ENCODE measurements around the gene ART5. TPM values are rescaled to one million over a fixed set of nuclear protein-coding genes. Genes with fewer than 3 reads are reported as not detected.
A peak's percentile ranks its signal among the peaks of the same experiment; 100 is the strongest.

The ART5 gene
- total RNA-seq, result not detected
- polyA plus RNA-seq (2013, experiment 1 of 2), result not detected
- polyA plus RNA-seq (2013, experiment 2 of 2), result 0.08 TPM
- total RNA-seq, result 0 to 0.18 (median 0) reads per million in 172 experiments

- H3K27ac ChIP-seq (ENCODE audit: low read depth in 1 of 2, low read length in 2 of 2), result no peak within 1 kb of the TSS
- intact Hi-C loops (cut with DNase I, micrococcal nuclease), result no loop called here
- DNase-seq (no peak), ATAC-seq (ENCODE audit: poor library complexity) (no peak)
- H3K4me3 ChIP-seq (ENCODE audit: low read length), result peak within 1 kb of the TSS; percentile 49
- Mint-ChIP-seq H3K36me3 (ENCODE audit: low read depth) (no peaks in the 10 kb centered on the region), H3K4me3 (peak within 1 kb of the TSS; percentile 83), H3K4me1 (ENCODE audit: low read depth) (peaks cover 5% of the 10 kb centered on the region), H3K27me3 (peaks cover 44% of the 10 kb centered on the region), H3K27ac (no peak within 1 kb of the TSS), H3K9me3 (no peaks in the 10 kb centered on the region)
- peaks cover 0 to 10% of the 10 kb centered on the region in 2 experiments for H3K9me3 ChIP-seq (ENCODE audit: control insufficient read depth in 1 of 2, insufficient read depth in 1 of 2, low read length in 2 of 2)
- ChIA-PET POLR2A (no interaction called here), CTCF (interaction anchor here (0.6 kb wide), 1 partner anchor 14 kb away, joined by 7 read pairs; no protein-coding TSS in a partner anchor)
- H3K27me3 ChIP-seq (ENCODE audit: control insufficient read depth in 1 of 2, insufficient read depth in 2 of 2, low read length in 2 of 2), result peaks cover 12 to 27% of the 10 kb centered on the region in 2 experiments
- H3K4me1 ChIP-seq (ENCODE audit: insufficient read depth, low read length), result peaks cover 17% of the 10 kb centered on the region
- TF ChIP-seq, protein P1, sequence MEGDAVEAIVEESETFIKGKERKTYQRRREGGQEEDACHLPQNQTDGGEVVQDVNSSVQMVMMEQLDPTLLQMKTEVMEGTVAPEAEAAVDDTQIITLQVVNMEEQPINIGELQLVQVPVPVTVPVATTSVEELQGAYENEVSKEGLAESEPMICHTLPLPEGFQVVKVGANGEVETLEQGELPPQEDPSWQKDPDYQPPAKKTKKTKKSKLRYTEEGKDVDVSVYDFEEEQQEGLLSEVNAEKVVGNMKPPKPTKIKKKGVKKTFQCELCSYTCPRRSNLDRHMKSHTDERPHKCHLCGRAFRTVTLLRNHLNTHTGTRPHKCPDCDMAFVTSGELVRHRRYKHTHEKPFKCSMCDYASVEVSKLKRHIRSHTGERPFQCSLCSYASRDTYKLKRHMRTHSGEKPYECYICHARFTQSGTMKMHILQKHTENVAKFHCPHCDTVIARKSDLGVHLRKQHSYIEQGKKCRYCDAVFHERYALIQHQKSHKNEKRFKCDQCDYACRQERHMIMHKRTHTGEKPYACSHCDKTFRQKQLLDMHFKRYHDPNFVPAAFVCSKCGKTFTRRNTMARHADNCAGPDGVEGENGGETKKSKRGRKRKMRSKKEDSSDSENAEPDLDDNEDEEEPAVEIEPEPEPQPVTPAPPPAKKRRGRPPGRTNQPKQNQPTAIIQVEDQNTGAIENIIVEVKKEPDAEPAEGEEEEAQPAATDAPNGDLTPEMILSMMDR (IDR thresholded peaks at IDR 0.05), result no peak
- H3K36me3 ChIP-seq (ENCODE audit: insufficient read depth, low read length), result no peaks in the 10 kb centered on the region
These were observed at the start of gene ART5 for GRCh38 chr11:3641701-3642070. ART5 (minus strand) TSS chr11:3641992; CDS start chr11:3641862, 130 bp downstream.

DNA sequence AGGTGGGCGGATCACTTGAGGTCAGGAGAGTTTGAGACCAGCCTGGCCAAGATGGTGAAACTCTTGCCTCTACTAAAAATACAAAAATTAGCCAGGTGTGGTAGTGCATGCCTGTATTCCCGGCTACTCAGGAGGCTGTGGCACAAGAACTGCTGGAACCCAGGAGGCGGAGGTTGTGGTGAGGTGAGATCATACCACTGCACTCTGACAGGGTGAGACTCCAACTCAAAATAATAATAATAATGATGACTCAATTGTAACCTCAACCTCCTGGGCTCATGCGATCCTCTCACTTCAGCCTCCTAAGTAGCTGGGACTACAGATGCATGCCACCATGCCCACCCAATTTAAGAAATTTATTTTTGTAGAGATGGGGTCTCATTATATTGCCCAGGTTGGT, 45.0 kb upstream of the ART5 start:
- Histone ChIP-seq H3K27me3 (ENCODE audit: control insufficient read depth in 1 of 2, insufficient read depth in 2 of 2, low read length in 2 of 2) (no peaks in the 10 kb centered on the region), H3K36me3 (ENCODE audit: insufficient read depth, low read length) (peaks cover 87% of the 10 kb centered on the region), H3K4me3 (ENCODE audit: low read length) (no peak overlapping the region), H3K27ac (ENCODE audit: low read depth in 1 of 2, low read length in 2 of 2) (no peak overlapping the region), H3K4me1 (ENCODE audit: insufficient read depth, low read length) (peaks cover 3% of the 10 kb centered on the region), H3K9me3 (ENCODE audit: control insufficient read depth in 1 of 2, insufficient read depth in 1 of 2, low read length in 2 of 2) (no peaks in the 10 kb centered on the region)
- ChIA-PET CTCF (no interaction called here), POLR2A (interaction anchor here (0.7 kb wide), 1 partner anchor 263 kb away, joined by 3 read pairs; no protein-coding TSS in a partner anchor)
- intact Hi-C loops (cut with DNase I, micrococcal nuclease), result no loop called here
- no peak overlapping the region for H3K4me3 Mint-ChIP-seq
- H3K4me1 Mint-ChIP-seq (ENCODE audit: low read depth), result no peaks in the 10 kb centered on the region
- no peak for DNase-seq
- H3K9me3 Mint-ChIP-seq, result no peaks in the 10 kb centered on the region
- no peak for ATAC-seq (ENCODE audit: poor library complexity)
- peaks cover 86% of the 10 kb centered on the region for H3K36me3 Mint-ChIP-seq (ENCODE audit: low read depth)
- TF ChIP-seq, protein P1 (IDR thresholded peaks at IDR 0.05), result no peak
- H3K27ac Mint-ChIP-seq, result no peak overlapping the region
- no peaks in the 10 kb centered on the region for H3K27me3 Mint-ChIP-seq

GRCh38 chr11:3685923-3686322, 44.1 kb upstream of the ART5 start:
- Histone ChIP-seq H3K27me3 (ENCODE audit: control insufficient read depth in 1 of 2, insufficient read depth in 2 of 2, low read length in 2 of 2) (no peaks in the 10 kb centered on the region), H3K9me3 (ENCODE audit: control insufficient read depth in 1 of 2, insufficient read depth in 1 of 2, low read length in 2 of 2) (no peaks in the 10 kb centered on the region), H3K4me3 (ENCODE audit: low read length) (no peak overlapping the region), H3K4me1 (ENCODE audit: insufficient read depth, low read length) (peaks cover 3% of the 10 kb centered on the region), H3K27ac (ENCODE audit: low read depth in 1 of 2, low read length in 2 of 2) (no peak overlapping the region), H3K36me3 (ENCODE audit: insufficient read depth, low read length) (peaks cover 89% of the 10 kb centered on the region)
- DNase-seq, result no peak
- no peak for ATAC-seq (ENCODE audit: poor library complexity)
- Mint-ChIP-seq H3K27ac (no peak overlapping the region), H3K4me3 (no peak overlapping the region), H3K27me3 (no peaks in the 10 kb centered on the region), H3K4me1 (ENCODE audit: low read depth) (no peaks in the 10 kb centered on the region), H3K9me3 (no peaks in the 10 kb centered on the region), H3K36me3 (ENCODE audit: low read depth) (peaks cover 86% of the 10 kb centered on the region)
- CTCF ChIA-PET, result no interaction called here
- POLR2A ChIA-PET, result no interaction called here
- TF ChIP-seq, protein P1 (IDR thresholded peaks at IDR 0.05), result no peak
- intact Hi-C loops (cut with DNase I, micrococcal nuclease), result no loop called here

All from CD4-positive, alpha-beta T cell (primary cell).